IMR-90 (cell line): ENCODE results near the gene VLDLR. TPM values are rescaled to one million over a fixed set of nuclear protein-coding genes. Genes with fewer than 3 reads are reported as not detected.

Source experiments
- ATAC-seq: fragments of 200-7000 bp; cut with Tn5 transposase; 2 replicates; pipeline ENCODE4 v1.9.1; 2020; ENCODE audit warnings: low read depth, mild to moderate bottlenecking, moderate library complexity
- BruUV-seq: library from RNA; stranded (reverse); fragments of 400-500 nt; replicated peaks from 2 replicates; lab custom pipeline; 2021; lab: Mats Ljungman, UMichigan
- CTCF ChIA-PET: fragments of 300-600 bp; formaldehyde crosslinking; extraction: SDS; loops from one replicate; lab custom pipeline; 2021; ENCODE audit warnings: antibody characterized with exemption; lab: Yijun Ruan, JAX
- POLR2A ChIA-PET: fragments of 300-600 bp; sonication (Branson Sonifier 250); formaldehyde crosslinking; loops from one replicate; lab custom pipeline; 2022; ENCODE audit warnings: antibody characterized with exemption; ENCODE audit not compliant: unreplicated experiment; lab: Charles Lee
- DNase-seq: peaks from one replicate; pipeline ENCODE4 v3.0.0; 2013
- H2AFZ ChIP-seq: replicated peaks from 2 replicates; pipeline ENCODE3; 2013; ENCODE audit warnings: low read length, mild to moderate bottlenecking; ENCODE audit not compliant: poor library complexity
- H2AK5ac ChIP-seq: 2 replicates; pipeline ENCODE4 v1.6.1; 2013; ENCODE audit warnings: low read depth, low read length, inconsistent platforms
- H2AK9ac ChIP-seq: replicated peaks from 2 replicates; pipeline ENCODE3; 2013; ENCODE audit warnings: mild to moderate bottlenecking, low read depth, low read length, moderate library complexity; ENCODE audit not compliant: poor library complexity
- H2BK120ac ChIP-seq: 2 replicates; pipeline ENCODE4 v1.6.1; 2013; ENCODE audit warnings: low read depth, low read length, inconsistent platforms
- H2BK15ac ChIP-seq: 3 replicates; pipeline ENCODE4 v1.6.1; 2013; ENCODE audit warnings: low read depth, low read length, inconsistent platforms
- H2BK20ac ChIP-seq: 2 replicates; pipeline ENCODE4 v1.6.1; 2013; ENCODE audit warnings: low read depth, mild to moderate bottlenecking, inconsistent platforms, low read length, moderate library complexity
- H2BK5ac ChIP-seq: 2 replicates; pipeline ENCODE4 v1.6.1; 2013; ENCODE audit warnings: mild to moderate bottlenecking, low read depth, low read length, inconsistent platforms; ENCODE audit not compliant: poor library complexity, severe bottlenecking
- H3K14ac ChIP-seq: replicated peaks from 2 replicates; pipeline ENCODE4 v1.6.1; 2013; ENCODE audit warnings: low read depth, low read length, inconsistent platforms
- H3K18ac ChIP-seq: 2 replicates; pipeline ENCODE4 v1.6.1; 2013; ENCODE audit warnings: low read depth, low read length, control low read depth
- H3K23ac ChIP-seq: 2 replicates; pipeline ENCODE4 v1.6.1; 2013; ENCODE audit warnings: low read depth, low read length, inconsistent platforms
- H3K27ac ChIP-seq: 2 replicates; pipeline ENCODE4 v1.5.1; 2013; ENCODE audit warnings: mild to moderate bottlenecking, control low read depth, low read length; ENCODE audit not compliant: insufficient read depth
- H3K27me3 ChIP-seq: 2 replicates; pipeline ENCODE4 v1.6.1; 2013; ENCODE audit warnings: low read length; ENCODE audit not compliant: control insufficient read depth, insufficient read depth
- H3K36me3 ChIP-seq: 2 replicates; pipeline ENCODE4 v1.6.1; 2013; ENCODE audit warnings: low read length, mixed read lengths; ENCODE audit not compliant: control insufficient read depth, insufficient read depth
- H3K4ac ChIP-seq: 2 replicates; pipeline ENCODE4 v1.6.1; 2013; ENCODE audit warnings: low read depth, low read length, inconsistent platforms
- H3K4me1 ChIP-seq: 2 replicates; pipeline ENCODE4 v1.6.1; 2013; ENCODE audit warnings: low read length, mixed read lengths; ENCODE audit not compliant: control insufficient read depth, insufficient read depth
- H3K4me2 ChIP-seq: 2 replicates; pipeline ENCODE4 v1.6.1; 2013; ENCODE audit warnings: low read depth, mild to moderate bottlenecking, control low read depth, low read length, moderate library complexity
- H3K4me3 ChIP-seq: 2 replicates; pipeline ENCODE4 v1.5.1; 2013; ENCODE audit warnings: low read depth, mild to moderate bottlenecking, control low read depth, low read length, moderate library complexity; ENCODE audit not compliant: insufficient read depth
- H3K56ac ChIP-seq: 2 replicates; pipeline ENCODE4 v1.6.1; 2013; ENCODE audit warnings: low read length, inconsistent platforms; ENCODE audit not compliant: insufficient read depth; ENCODE audit errors: extremely low read depth
- H3K79me1 ChIP-seq, 2 experiments: 2 replicates each; pipeline ENCODE4 v1.6.1; 2013; ENCODE audit warnings: low read length in 2 of 2, inconsistent platforms in 1 of 2, low read depth in 1 of 2
- H3K9ac ChIP-seq: 2 replicates; pipeline ENCODE4 v1.6.1; 2013; ENCODE audit warnings: low read depth, low read length, control low read depth
- H3K9me1 ChIP-seq: 2 replicates; pipeline ENCODE4 v1.6.1; 2013; ENCODE audit warnings: low read length, inconsistent platforms; ENCODE audit not compliant: insufficient read depth
- H3K9me3 ChIP-seq: 2 replicates; pipeline ENCODE4 v1.6.1; 2013; ENCODE audit warnings: low read length; ENCODE audit not compliant: control insufficient read depth, insufficient read depth
- H4K20me1 ChIP-seq: 2 replicates; pipeline ENCODE4 v1.6.1; 2013; ENCODE audit warnings: low read length, inconsistent platforms; ENCODE audit not compliant: insufficient read depth
- H4K5ac ChIP-seq: 2 replicates; pipeline ENCODE4 v1.6.1; 2013; ENCODE audit warnings: mild to moderate bottlenecking, low read depth, low read length, control low read depth
- H4K8ac ChIP-seq, 2 experiments: 2 replicates each; pipeline ENCODE4 v1.6.1; 2013; ENCODE audit warnings: low read depth in 2 of 2, low read length in 2 of 2, control low read depth in 1 of 2, inconsistent platforms in 1 of 2
- H4K91ac ChIP-seq: 2 replicates; pipeline ENCODE4 v1.6.1; 2013; ENCODE audit warnings: low read depth, low read length, inconsistent platforms; ENCODE audit not compliant: insufficient read depth
- BHLHE40 ChIP-seq: fragments of 150-350 bp; IDR thresholded peaks from 2 replicates; pipeline ENCODE4 v1.6.1; 2016; ENCODE audit warnings: mild to moderate bottlenecking, low read depth, low read length
- CEBPB ChIP-seq: IDR thresholded peaks from 2 replicates; pipeline ENCODE4 v1.6.1; 2012; ENCODE audit warnings: low read depth, low read length, improper control_type of control experiment
- CHD1 ChIP-seq: IDR thresholded peaks from 2 replicates; pipeline ENCODE4 v1.6.1; 2012; ENCODE audit warnings: low read depth, low read length, improper control_type of control experiment
- CTCF ChIP-seq: conservative IDR thresholded peaks from 2 replicates; pipeline ENCODE4 v1.5.1; 2012; ENCODE audit warnings: mild to moderate bottlenecking, low read depth, low read length, improper control_type of control experiment
- MAZ ChIP-seq: IDR thresholded peaks from 2 replicates; pipeline ENCODE4 v1.6.1; 2012; ENCODE audit warnings: low read depth, mild to moderate bottlenecking, low read length, improper control_type of control experiment, moderate library complexity, borderline replicate concordance
- MXI1 ChIP-seq: IDR thresholded peaks from 2 replicates; pipeline ENCODE4 v1.6.1; 2012; ENCODE audit warnings: low read depth, mild to moderate bottlenecking, low read length, moderate library complexity, borderline replicate concordance
- NFE2L2 ChIP-seq: fragments of 150-350 bp; IDR thresholded peaks from 2 replicates; pipeline ENCODE4 v1.6.1; 2016; ENCODE audit warnings: low read depth, mild to moderate bottlenecking, low read length
- RFX5 ChIP-seq: IDR thresholded peaks from 2 replicates; pipeline ENCODE4 v1.8.0; 2012; ENCODE audit warnings: low read depth, mild to moderate bottlenecking, low read length, moderate library complexity
- WGBS, 2 experiments: methylation state at CpG; one replicate each; pipeline versions ENCODE4 v1.1.5 to v1.1.7; 2013; ENCODE audit warnings: missing lambda C conversion rate in 2 of 2; ENCODE audit not compliant: insufficient read length in 1 of 2; ENCODE audit errors: extremely low coverage in 2 of 2; 5-methylcytosine and 5-hydroxymethylcytosine counted together
- dilution Hi-C: fragments of 300-500 bp; cut with HindIII; formaldehyde crosslinking; loops from one replicate; pipeline ENCODE4 v1.14.3; 2018; ENCODE audit warnings: low sequenced_read_pairs; ENCODE audit not compliant: unreplicated experiment
- in situ Hi-C: fragments of 300-500 bp; cut with MboI; formaldehyde crosslinking; loops from 3 replicates; pipeline ENCODE4 v1.14.3; 2019; ENCODE audit warnings: low sequenced_read_pairs, inconsistent platforms, mixed read lengths
- intact Hi-C: fragments of 100-400 bp; cut with micrococcal nuclease; formaldehyde crosslinking; loops from 2 replicates; pipeline ENCODE4 v1.10.0; 2022
- polyA plus RNA-seq, 3 experiments: library from polyadenylated mRNA; depleted of rRNA; stranded (reverse); fragments of >200 nt; gene quantifications; 2 replicates each; pipeline ENCODE4 v1.2.3, GENCODE V29; 2012; ENCODE audit warnings: low replicate concordance in 1 of 3
- total RNA-seq: library from RNA; depleted of rRNA; stranded (reverse); fragments of >200 nt; gene quantifications from 2 replicates; pipeline ENCODE4 v1.2.3, GENCODE V29; 2012

VLDLR gene
- total and polyA plus RNA-seq, 2 of the 4 experiments (the other 2 are of a cell fraction) = 9.0 to 10.2 TPM

DNA sequence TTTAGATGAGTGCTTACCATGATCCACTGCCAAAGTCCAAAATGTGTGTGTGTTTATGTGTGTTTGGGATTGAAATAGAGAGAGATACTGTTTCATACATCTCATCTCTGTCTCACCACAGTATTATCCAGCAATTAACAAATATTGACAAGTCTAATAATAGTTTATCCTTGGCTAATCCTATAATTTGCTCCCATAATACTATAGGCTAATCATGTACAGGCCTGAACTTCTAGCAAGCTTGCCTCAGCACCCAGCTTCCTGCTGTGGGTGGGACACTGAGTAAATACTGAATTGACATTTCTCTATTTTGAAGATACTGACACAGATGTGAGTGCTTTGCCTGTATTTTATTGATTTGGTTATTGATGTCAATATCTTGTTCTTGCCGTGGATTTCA is 60.4 kb downstream of the VLDLR start:
- dilution Hi-C loops (no loop called here), intact Hi-C loops (no loop called here), in situ Hi-C loops (no loop called here)
- Histone ChIP-seq H3K14ac (no peak overlapping the region), H2BK5ac (no peak overlapping the region), H3K4me2 (no peak overlapping the region), H4K8ac (no peak overlapping the region), H3K4me3 (no peak overlapping the region), H3K4me1 (no peaks in the 10 kb centered on the region), H3K56ac (no peak overlapping the region), H3K27ac (no peak overlapping the region), H3K9me1 (peaks cover 5% of the 10 kb centered on the region; the same call in 1 of the 2 replicates), H2AK5ac (no peak overlapping the region), H2BK20ac (no peak overlapping the region), H3K36me3 (no peaks in the 10 kb centered on the region), H4K5ac (no peak overlapping the region), H4K20me1 (no peaks in the 10 kb centered on the region), H4K91ac (no peak overlapping the region), H3K4ac (no peak overlapping the region), H2AFZ (no peak overlapping the region), H2BK15ac (no peak overlapping the region), H3K9me3 (no peaks in the 10 kb centered on the region), H2BK120ac (no peak overlapping the region), H3K9ac (no peak overlapping the region), H3K27me3 (no peaks in the 10 kb centered on the region), H3K18ac (no peak overlapping the region), H3K23ac (no peak overlapping the region), H2AK9ac (no peak overlapping the region), H3K79me1 (no peaks in the 10 kb centered on the region)
- TF ChIP-seq BHLHE40 (no peak), CTCF (no peak), MAZ (no peak), NFE2L2 (no peak), RFX5 (no peak), CHD1 (no peak), MXI1 (no peak), CEBPB (no peak)
- ChIA-PET POLR2A (no interaction called here), CTCF (no interaction called here)
- WGBS, 2 experiments = no CpG with 5 or more reads among the region's 1 CpG
- ATAC-seq (no peak), DNase-seq (no peak)
- BruUV-seq = no TSS peak
